Activated gamma-delta T cell (primary cell): ENCODE data around the gene CHST9.
"Not testable (repeated sequence)": the region's sequence is repeated elsewhere in the genome, so short reads cannot be mapped to it uniquely, and the experiment has no call there.

Experiments
- DNase-seq: peaks from one replicate; lab custom pipeline; 2025; lab: John Stamatoyannopoulos, UW

CHST9 gene

GRCh38 chr18:27004056-27004829, 180.9 kb downstream of the CHST9 start:
- DNase-seq, result no peak

GRCh38 chr18:26999797-27000196, 185.3 kb downstream of the CHST9 start:
- no peak for DNase-seq

GRCh38 chr18:26993568-26993967, 191.5 kb downstream of the CHST9 start:
- DNase-seq, result no peak

- DNase-seq, result no peak
Measured at GRCh38 chr18:26992926-26993325, 192.2 kb downstream of the CHST9 start.

- DNase-seq, result no peak
Measured at GRCh38 chr18:26989842-26990241, 195.3 kb downstream of the CHST9 start.

GRCh38 chr18:26981360-26982082, 203.6 kb downstream of the CHST9 start:
- DNase-seq, result no peak

- DNase-seq, result no peak
Measured at GRCh38 chr18:26978812-26979341, 206.2 kb downstream of the CHST9 start.

GRCh38 chr18:26977781-26978180, 207.3 kb downstream of the CHST9 start:
- DNase-seq, result no peak

- no peak for DNase-seq
Measured at GRCh38 chr18:26976206-26976605, 208.9 kb downstream of the CHST9 start.

GRCh38 chr18:26972549-26972948, 212.6 kb downstream of the CHST9 start:
- DNase-seq, result not testable (repeated sequence)

GRCh38 chr18:26971409-26971808, 213.7 kb downstream of the CHST9 start:
- DNase-seq, result no peak

- DNase-seq, result no peak
Measured at GRCh38 chr18:26970637-26971036, 214.5 kb downstream of the CHST9 start.

- no peak for DNase-seq
Measured at GRCh38 chr18:26965206-26965605, 219.9 kb downstream of the CHST9 start.

GRCh38 chr18:26963292-26963691, 221.8 kb downstream of the CHST9 start:
- DNase-seq, result no peak

GRCh38 chr18:26961839-26962238, 223.3 kb downstream of the CHST9 start:
- no peak for DNase-seq

- no peak for DNase-seq
Measured at GRCh38 chr18:26960911-26961310, 224.2 kb downstream of the CHST9 start.

GRCh38 chr18:26956863-26957262, 228.2 kb downstream of the CHST9 start:
- no peak for DNase-seq

- DNase-seq, result no peak
Measured at GRCh38 chr18:26948703-26949102, 236.4 kb downstream of the CHST9 start.

- DNase-seq, result no peak
Measured at GRCh38 chr18:26943906-26944305, 241.2 kb downstream of the CHST9 start.

GRCh38 chr18:26941584-26941983, 243.5 kb downstream of the CHST9 start:
- no peak for DNase-seq

GRCh38 chr18:26940744-26941398, 244.2 kb downstream of the CHST9 start:
- no peak for DNase-seq

GRCh38 chr18:26931659-26932058, 253.4 kb downstream of the CHST9 start:
- no peak for DNase-seq

GRCh38 chr18:26930630-26931029, 254.5 kb downstream of the CHST9 start:
- no peak for DNase-seq
